ENCODE data around the gene CORIN.

CORIN gene

GRCh38 chr4:47784222-47784621 lies 53.6 kb downstream of the CORIN start:
- Histone ChIP-seq H3K79me2 (ENCODE audit: insufficient read depth, low read length) (no peaks in the 10 kb centered on the region), H4K20me1 (ENCODE audit: insufficient read depth, low read length, poor library complexity, severe bottlenecking) (no peaks in the 10 kb centered on the region), H3K27me3 (ENCODE audit: insufficient read depth, low read length, poor library complexity, severe bottlenecking) (no peaks in the 10 kb centered on the region), H3K4me3 (ENCODE audit: low read length, poor library complexity, severe bottlenecking) (no peak overlapping the region), H3K4me1 (ENCODE audit: insufficient read depth, low read length, poor library complexity, severe bottlenecking) (no peaks in the 10 kb centered on the region), H3K4me2 (ENCODE audit: low read depth, low read length, poor library complexity, severe bottlenecking) (no peak overlapping the region), H2AFZ (ENCODE audit: low read length) (no peak overlapping the region), H3F3A (ENCODE audit: low read depth) (no peaks in the 10 kb centered on the region), H3K9me3 (ENCODE audit: insufficient read depth, low read depth, low read length) (no peaks in the 10 kb centered on the region), H3K36me3 (ENCODE audit: insufficient read depth, low read length) (no peaks in the 10 kb centered on the region), H3K9ac (ENCODE audit: low read depth, low read length, poor library complexity, severe bottlenecking) (no peak overlapping the region), H3K9me2 (replicated peaks; ENCODE audit: low read depth, low read length) (no peaks in the 10 kb centered on the region)
- TF ChIP-seq EZH2phosphoT487 (IDR thresholded peaks at IDR 0.05; ENCODE audit: borderline replicate concordance), result no peak
- TF ChIP-seq, protein P1, sequence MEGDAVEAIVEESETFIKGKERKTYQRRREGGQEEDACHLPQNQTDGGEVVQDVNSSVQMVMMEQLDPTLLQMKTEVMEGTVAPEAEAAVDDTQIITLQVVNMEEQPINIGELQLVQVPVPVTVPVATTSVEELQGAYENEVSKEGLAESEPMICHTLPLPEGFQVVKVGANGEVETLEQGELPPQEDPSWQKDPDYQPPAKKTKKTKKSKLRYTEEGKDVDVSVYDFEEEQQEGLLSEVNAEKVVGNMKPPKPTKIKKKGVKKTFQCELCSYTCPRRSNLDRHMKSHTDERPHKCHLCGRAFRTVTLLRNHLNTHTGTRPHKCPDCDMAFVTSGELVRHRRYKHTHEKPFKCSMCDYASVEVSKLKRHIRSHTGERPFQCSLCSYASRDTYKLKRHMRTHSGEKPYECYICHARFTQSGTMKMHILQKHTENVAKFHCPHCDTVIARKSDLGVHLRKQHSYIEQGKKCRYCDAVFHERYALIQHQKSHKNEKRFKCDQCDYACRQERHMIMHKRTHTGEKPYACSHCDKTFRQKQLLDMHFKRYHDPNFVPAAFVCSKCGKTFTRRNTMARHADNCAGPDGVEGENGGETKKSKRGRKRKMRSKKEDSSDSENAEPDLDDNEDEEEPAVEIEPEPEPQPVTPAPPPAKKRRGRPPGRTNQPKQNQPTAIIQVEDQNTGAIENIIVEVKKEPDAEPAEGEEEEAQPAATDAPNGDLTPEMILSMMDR (conservative IDR thresholded peaks at IDR 0.05; ENCODE audit: low read length), result no peak

DNA sequence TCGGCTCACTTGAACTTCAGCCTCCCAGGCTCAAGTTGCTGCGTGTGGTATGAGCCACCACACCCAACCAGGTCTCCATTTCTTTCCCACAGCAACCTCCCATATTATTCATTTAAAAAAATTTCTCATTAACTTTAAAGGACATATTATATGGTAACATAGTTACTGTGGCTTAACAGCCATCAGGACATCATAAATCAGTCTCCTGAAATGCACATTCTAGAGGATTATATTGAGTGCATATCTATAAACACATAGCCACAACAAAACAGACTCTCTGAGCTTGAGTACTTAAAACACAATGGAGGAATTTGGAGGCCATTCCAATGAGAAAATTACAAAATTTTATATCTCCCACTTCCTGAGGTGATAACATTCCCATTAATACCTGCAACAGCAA lies 61.5 kb downstream of the CORIN start:
- H4K20me1 ChIP-seq (ENCODE audit: insufficient read depth, low read length, poor library complexity, severe bottlenecking), result no peaks in the 10 kb centered on the region
- TF ChIP-seq EZH2phosphoT487 (IDR thresholded peaks at IDR 0.05; ENCODE audit: borderline replicate concordance), result no peak
- TF ChIP-seq, protein P1 (conservative IDR thresholded peaks at IDR 0.05; ENCODE audit: low read length), result no peak
- H3K36me3 ChIP-seq (ENCODE audit: insufficient read depth, low read length), result no peaks in the 10 kb centered on the region
- H3K4me3 ChIP-seq (ENCODE audit: low read length, poor library complexity, severe bottlenecking), result no peak overlapping the region
- no peak overlapping the region for H3K9ac ChIP-seq (ENCODE audit: low read depth, low read length, poor library complexity, severe bottlenecking)
- no peaks in the 10 kb centered on the region for H3K27me3 ChIP-seq (ENCODE audit: insufficient read depth, low read length, poor library complexity, severe bottlenecking)
- no peaks in the 10 kb centered on the region for H3K4me1 ChIP-seq (ENCODE audit: insufficient read depth, low read length, poor library complexity, severe bottlenecking)
- no peaks in the 10 kb centered on the region for H3K79me2 ChIP-seq (ENCODE audit: insufficient read depth, low read length)
- H3K9me3 ChIP-seq (ENCODE audit: insufficient read depth, low read depth, low read length), result no peaks in the 10 kb centered on the region
- no peaks in the 10 kb centered on the region for H3K9me2 ChIP-seq (replicated peaks; ENCODE audit: low read depth, low read length)
- no peak overlapping the region for H3K4me2 ChIP-seq (ENCODE audit: low read depth, low read length, poor library complexity, severe bottlenecking)
- H3F3A ChIP-seq (ENCODE audit: low read depth), result no peaks in the 10 kb centered on the region
- no peak overlapping the region for H2AFZ ChIP-seq (ENCODE audit: low read length)

- H3K4me2 ChIP-seq (ENCODE audit: low read depth, low read length, poor library complexity, severe bottlenecking), result no peak overlapping the region
- no peaks in the 10 kb centered on the region for H3K9me3 ChIP-seq (ENCODE audit: insufficient read depth, low read depth, low read length)
- TF ChIP-seq, protein P1 (conservative IDR thresholded peaks at IDR 0.05; ENCODE audit: low read length), result no peak
- no peak for TF ChIP-seq EZH2phosphoT487 (IDR thresholded peaks at IDR 0.05; ENCODE audit: borderline replicate concordance)
- H3K9me2 ChIP-seq (replicated peaks; ENCODE audit: low read depth, low read length), result no peaks in the 10 kb centered on the region
- no peaks in the 10 kb centered on the region for H3K79me2 ChIP-seq (ENCODE audit: insufficient read depth, low read length)
- no peak overlapping the region for H3K9ac ChIP-seq (ENCODE audit: low read depth, low read length, poor library complexity, severe bottlenecking)
- no peaks in the 10 kb centered on the region for H3F3A ChIP-seq (ENCODE audit: low read depth)
- H3K4me3 ChIP-seq (ENCODE audit: low read length, poor library complexity, severe bottlenecking), result no peak overlapping the region
- no peaks in the 10 kb centered on the region for H3K36me3 ChIP-seq (ENCODE audit: insufficient read depth, low read length)
- no peaks in the 10 kb centered on the region for H4K20me1 ChIP-seq (ENCODE audit: insufficient read depth, low read length, poor library complexity, severe bottlenecking)
- H3K27me3 ChIP-seq (ENCODE audit: insufficient read depth, low read length, poor library complexity, severe bottlenecking), result no peaks in the 10 kb centered on the region
- H3K4me1 ChIP-seq (ENCODE audit: insufficient read depth, low read length, poor library complexity, severe bottlenecking), result no peaks in the 10 kb centered on the region
- H2AFZ ChIP-seq (ENCODE audit: low read length), result no peak overlapping the region
Measured at GRCh38 chr4:47774079-47774478, 63.8 kb downstream of the CORIN start.

All from Loucy (cell line).